ENCODE measurements around the gene JPH2.

The JPH2 gene

GRCh38 chr20:44187772-44188709 lies 1.1 kb upstream of the JPH2 start:
- Histone ChIP-seq H3K4me3 (ENCODE audit: insufficient read depth, low read length, poor library complexity, severe bottlenecking) (no peak overlapping the region), H3K4me2 (ENCODE audit: low read depth, low read length, poor library complexity, severe bottlenecking) (no peak overlapping the region), H3K27ac (ENCODE audit: low read depth, low read length) (no peak overlapping the region), H3K9ac (ENCODE audit: low read length) (no peak overlapping the region), H3K9me3 (ENCODE audit: insufficient read depth, low read length) (no peaks in the 10 kb centered on the region), H4K20me1 (ENCODE audit: low read depth, low read length) (no peaks in the 10 kb centered on the region), H3K27me3 (ENCODE audit: low read length) (no peaks in the 10 kb centered on the region), H3K9me2 (replicated peaks; ENCODE audit: insufficient read depth, low read length) (no peaks in the 10 kb centered on the region), H3K79me2 (ENCODE audit: insufficient read depth, low read length) (no peaks in the 10 kb centered on the region), H3K36me3 (ENCODE audit: low read length) (no peaks in the 10 kb centered on the region), H2AFZ (ENCODE audit: low read depth, low read length, severe bottlenecking) (no peak overlapping the region), H3F3A (ENCODE audit: insufficient read depth) (no peaks in the 10 kb centered on the region)
- TF ChIP-seq, protein P1, sequence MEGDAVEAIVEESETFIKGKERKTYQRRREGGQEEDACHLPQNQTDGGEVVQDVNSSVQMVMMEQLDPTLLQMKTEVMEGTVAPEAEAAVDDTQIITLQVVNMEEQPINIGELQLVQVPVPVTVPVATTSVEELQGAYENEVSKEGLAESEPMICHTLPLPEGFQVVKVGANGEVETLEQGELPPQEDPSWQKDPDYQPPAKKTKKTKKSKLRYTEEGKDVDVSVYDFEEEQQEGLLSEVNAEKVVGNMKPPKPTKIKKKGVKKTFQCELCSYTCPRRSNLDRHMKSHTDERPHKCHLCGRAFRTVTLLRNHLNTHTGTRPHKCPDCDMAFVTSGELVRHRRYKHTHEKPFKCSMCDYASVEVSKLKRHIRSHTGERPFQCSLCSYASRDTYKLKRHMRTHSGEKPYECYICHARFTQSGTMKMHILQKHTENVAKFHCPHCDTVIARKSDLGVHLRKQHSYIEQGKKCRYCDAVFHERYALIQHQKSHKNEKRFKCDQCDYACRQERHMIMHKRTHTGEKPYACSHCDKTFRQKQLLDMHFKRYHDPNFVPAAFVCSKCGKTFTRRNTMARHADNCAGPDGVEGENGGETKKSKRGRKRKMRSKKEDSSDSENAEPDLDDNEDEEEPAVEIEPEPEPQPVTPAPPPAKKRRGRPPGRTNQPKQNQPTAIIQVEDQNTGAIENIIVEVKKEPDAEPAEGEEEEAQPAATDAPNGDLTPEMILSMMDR (IDR thresholded peaks at IDR 0.05; ENCODE audit: insufficient read depth, low read length, poor library complexity, severe bottlenecking), result no peak
- TF ChIP-seq EZH2phosphoT487 (conservative IDR thresholded peaks at IDR 0.05; ENCODE audit: low read length), result no peak

DNA sequence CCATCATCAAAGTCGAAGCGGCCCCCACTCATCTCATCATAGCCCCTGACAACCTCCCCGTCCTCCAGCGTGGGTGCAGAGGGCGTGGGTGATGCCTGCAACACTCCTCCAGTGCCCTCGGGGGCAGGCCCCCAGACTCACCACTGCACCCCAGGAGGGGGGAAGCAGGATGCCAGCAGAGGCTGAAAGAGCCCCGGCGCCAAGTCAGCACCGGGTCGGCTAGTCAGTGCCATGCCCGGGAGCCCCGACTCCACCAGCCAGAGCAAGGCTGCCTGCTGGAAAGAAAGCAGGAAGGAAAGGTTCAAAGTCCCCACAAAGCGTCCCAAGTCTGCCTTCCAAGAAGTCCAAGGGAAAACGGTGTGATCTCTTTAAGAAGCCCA lies 324 bp downstream of the JPH2 start:
- Histone ChIP-seq H3K79me2 (ENCODE audit: insufficient read depth, low read length) (no peaks in the 10 kb centered on the region), H3K4me2 (ENCODE audit: low read depth, low read length, poor library complexity, severe bottlenecking) (no peak overlapping the region), H4K20me1 (ENCODE audit: low read depth, low read length) (no peaks in the 10 kb centered on the region), H2AFZ (ENCODE audit: low read depth, low read length, severe bottlenecking) (no peak overlapping the region), H3K27ac (ENCODE audit: low read depth, low read length) (no peak overlapping the region), H3K36me3 (ENCODE audit: low read length) (no peaks in the 10 kb centered on the region), H3K9ac (ENCODE audit: low read length) (no peak overlapping the region), H3K9me2 (replicated peaks; ENCODE audit: insufficient read depth, low read length) (no peaks in the 10 kb centered on the region), H3K27me3 (ENCODE audit: low read length) (no peaks in the 10 kb centered on the region), H3F3A (ENCODE audit: insufficient read depth) (no peaks in the 10 kb centered on the region), H3K9me3 (ENCODE audit: insufficient read depth, low read length) (no peaks in the 10 kb centered on the region), H3K4me3 (ENCODE audit: insufficient read depth, low read length, poor library complexity, severe bottlenecking) (no peak overlapping the region)
- no peak for TF ChIP-seq EZH2phosphoT487 (conservative IDR thresholded peaks at IDR 0.05; ENCODE audit: low read length)
- TF ChIP-seq, protein P1 (IDR thresholded peaks at IDR 0.05; ENCODE audit: insufficient read depth, low read length, poor library complexity, severe bottlenecking), result no peak

- H3K9ac ChIP-seq (ENCODE audit: low read length), result no peak overlapping the region
Measured at GRCh38 chr20:44186201-44186600, 787 bp downstream of the JPH2 start.

More at GRCh38 chr20:44186201-44186600, 787 bp downstream of the JPH2 start:
- Histone ChIP-seq H3K27me3 (ENCODE audit: low read length) (no peaks in the 10 kb centered on the region), H2AFZ (ENCODE audit: low read depth, low read length, severe bottlenecking) (no peak overlapping the region), H4K20me1 (ENCODE audit: low read depth, low read length) (no peaks in the 10 kb centered on the region), H3F3A (ENCODE audit: insufficient read depth) (no peaks in the 10 kb centered on the region), H3K9me3 (ENCODE audit: insufficient read depth, low read length) (no peaks in the 10 kb centered on the region), H3K4me3 (ENCODE audit: insufficient read depth, low read length, poor library complexity, severe bottlenecking) (no peak overlapping the region), H3K9me2 (replicated peaks; ENCODE audit: insufficient read depth, low read length) (no peaks in the 10 kb centered on the region), H3K4me2 (ENCODE audit: low read depth, low read length, poor library complexity, severe bottlenecking) (no peak overlapping the region), H3K27ac (ENCODE audit: low read depth, low read length) (no peak overlapping the region), H3K36me3 (ENCODE audit: low read length) (no peaks in the 10 kb centered on the region), H3K79me2 (ENCODE audit: insufficient read depth, low read length) (no peaks in the 10 kb centered on the region)
- TF ChIP-seq, protein P1 (IDR thresholded peaks at IDR 0.05; ENCODE audit: insufficient read depth, low read length, poor library complexity, severe bottlenecking), result no peak
- TF ChIP-seq EZH2phosphoT487 (conservative IDR thresholded peaks at IDR 0.05; ENCODE audit: low read length), result no peak

Measured in SU-DHL-6 (cell line).